COR-L47 (cell line): ENCODE data around the gene ARHGEF18.
"Not testable (repeated sequence)": the region's sequence is repeated elsewhere in the genome, so short reads cannot be mapped to it uniquely, and the experiment has no call there.

ENCODE experiments used
- DNase-seq: peaks from one replicate; lab custom pipeline; 2025; lab: John Stamatoyannopoulos, UW

Gene ARHGEF18

DNA sequence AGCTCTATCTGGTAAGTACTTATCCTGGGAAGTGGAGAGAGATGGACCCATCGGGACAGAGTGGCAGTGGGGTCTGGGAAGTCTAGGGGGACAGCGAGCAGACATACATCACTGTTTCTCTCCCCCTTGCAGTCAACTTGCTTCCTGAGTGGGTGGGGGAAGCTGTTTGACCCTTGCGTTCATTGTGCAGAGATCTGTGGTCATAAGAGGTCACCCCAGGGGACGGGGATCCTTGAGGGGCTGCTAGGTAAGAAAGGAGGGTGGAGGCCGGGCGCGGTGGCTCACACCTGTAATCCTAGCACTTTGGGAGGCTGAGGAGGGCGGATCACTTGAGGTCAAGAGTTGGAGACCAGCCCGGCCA is 474 bp downstream of the ARHGEF18 start:
- no peak for DNase-seq

DNA sequence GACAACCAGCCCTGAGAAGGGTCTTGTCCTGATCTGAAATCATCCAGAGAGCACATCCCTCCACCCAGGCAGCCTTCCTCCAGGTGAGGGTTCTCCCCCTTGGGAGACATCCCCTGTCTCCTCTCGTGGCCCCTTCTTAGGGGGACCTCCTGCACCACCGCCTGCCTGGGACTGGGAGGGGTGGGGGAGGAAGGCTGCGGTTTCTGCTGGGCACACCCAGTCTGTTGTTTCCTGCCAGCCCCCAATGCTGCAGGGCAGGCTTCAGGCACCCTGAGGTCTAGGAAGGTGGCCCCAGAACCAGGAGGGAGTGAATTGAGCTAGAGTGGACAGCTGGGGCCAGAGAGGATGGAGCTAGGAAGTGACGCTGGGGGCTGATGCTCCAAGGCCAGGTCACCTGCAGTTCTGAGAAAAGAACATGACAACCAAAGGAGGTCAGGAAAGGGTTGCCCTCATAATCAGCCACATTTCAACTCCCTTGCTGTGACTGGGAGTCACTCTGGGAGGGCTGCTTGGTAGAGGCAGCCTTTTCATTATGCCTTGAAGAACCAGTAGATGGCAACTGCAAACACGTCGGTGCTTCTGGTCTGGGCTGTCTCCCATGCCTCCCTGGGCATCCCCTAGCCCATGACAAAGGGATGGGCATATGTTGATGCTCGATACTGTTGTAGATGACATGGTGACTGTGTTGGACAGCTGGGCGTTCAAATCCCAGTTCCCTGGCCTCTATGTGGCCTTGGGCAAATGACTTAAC is 1.4 kb downstream of the ARHGEF18 start:
- DNase-seq: no peak

DNA sequence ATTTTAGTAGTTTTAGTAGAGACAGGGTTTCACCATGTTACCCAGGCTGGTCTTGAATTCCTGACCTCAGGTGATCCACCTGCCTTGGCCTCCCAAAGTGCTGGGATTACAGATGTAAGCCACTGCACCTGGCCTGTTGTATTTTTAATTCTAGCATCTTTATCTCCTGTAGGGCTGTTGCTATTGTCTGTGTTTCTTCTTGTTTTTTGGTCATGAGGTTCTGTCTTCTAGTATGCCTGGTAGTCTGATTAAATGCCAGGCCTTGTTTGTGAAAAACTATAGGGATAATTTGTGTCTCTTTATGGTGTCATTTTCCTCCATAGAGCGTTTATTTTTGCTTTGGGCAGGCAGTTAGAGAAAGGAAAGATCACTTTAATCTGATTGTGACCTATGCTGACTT is 3.1 kb downstream of the ARHGEF18 start:
- no peak for DNase-seq

DNA sequence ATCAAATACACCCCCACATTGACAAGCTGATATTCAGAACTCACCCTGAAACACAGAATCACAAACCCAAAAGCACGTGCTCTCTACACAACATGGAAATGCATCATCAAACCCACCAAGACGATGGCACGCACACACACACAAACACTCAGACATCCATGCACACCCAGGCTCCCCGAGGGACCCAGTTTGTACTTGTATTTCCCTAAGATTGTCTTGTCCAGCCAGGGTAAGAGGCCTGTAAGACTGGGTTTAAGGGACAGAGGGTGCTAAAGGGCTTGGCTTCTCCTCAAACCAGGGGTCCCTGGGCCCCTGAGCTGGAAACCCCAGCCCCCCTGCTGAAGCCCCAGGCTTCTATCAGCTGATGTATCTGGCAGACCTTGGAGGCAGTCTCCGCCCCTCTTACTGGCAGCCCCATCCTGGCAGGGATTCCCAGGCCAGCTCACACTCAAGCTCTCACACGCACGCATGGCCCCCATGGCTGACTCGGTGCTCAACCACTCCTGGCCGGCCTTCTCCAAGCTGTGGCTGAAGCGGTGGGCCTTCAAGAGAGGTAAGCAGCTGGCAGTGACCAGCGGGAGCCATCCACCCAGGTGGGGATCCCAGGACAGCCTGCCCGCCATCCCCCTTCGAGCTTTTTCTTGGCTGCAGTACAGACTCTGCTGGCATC is 6.5 kb downstream of the ARHGEF18 start:
- no peak for DNase-seq

DNA sequence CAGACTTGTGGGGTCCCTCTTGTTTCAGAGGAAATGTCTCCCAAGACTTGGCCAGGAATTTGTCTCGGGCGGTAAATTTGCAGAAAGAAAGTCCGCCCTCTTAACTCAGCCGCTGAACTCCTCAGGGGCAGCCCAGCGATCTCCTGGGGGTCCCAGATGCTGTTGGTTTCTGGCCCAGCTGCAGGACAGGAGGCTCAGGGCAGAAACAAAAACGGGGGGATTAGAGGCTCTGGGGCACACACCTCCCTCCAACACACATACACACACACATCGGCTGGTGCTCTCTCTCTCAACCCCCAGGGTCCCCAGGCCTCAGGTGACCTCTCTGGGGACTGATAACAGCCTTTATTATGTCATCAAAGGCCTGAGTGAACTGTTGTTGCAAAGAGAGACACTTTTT is 7.1 kb downstream of the ARHGEF18 start:
- DNase-seq: no peak

DNA sequence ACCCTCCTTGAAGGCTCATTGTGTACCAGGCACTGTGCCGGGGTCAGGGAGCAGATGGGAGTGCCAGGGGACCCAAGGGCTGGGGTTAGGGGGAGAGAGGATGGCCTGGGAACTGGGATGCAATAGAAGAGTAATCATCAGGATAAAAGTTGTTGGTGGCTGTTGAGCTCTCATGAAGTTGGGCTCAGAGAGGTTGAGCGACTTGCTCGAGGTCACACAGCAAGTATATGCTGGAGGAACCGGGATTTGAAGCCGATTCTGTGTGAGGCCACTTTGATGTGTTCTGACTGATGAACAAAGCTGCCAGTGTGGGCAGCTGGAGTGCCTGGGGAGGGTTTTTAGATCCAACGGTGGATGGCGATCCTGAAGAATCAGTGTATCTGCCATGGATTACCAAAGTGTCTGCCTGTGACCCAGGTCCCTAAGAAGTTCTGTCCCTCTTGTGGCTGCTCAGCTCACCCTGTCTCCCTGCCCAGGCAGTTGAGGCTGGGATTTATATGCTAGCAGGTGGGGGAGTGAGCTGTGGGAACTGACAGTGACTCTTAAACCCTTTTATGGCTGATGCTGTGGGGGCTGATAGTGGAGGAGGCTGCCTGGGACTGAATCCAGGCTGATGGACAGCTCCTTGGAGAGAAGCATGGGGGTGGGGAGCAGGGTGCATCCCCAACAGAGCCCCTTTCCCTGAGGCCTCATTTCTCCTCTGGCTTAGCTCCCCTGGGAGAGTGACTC is 8.3 kb downstream of the ARHGEF18 start:
- no peak for DNase-seq

DNA sequence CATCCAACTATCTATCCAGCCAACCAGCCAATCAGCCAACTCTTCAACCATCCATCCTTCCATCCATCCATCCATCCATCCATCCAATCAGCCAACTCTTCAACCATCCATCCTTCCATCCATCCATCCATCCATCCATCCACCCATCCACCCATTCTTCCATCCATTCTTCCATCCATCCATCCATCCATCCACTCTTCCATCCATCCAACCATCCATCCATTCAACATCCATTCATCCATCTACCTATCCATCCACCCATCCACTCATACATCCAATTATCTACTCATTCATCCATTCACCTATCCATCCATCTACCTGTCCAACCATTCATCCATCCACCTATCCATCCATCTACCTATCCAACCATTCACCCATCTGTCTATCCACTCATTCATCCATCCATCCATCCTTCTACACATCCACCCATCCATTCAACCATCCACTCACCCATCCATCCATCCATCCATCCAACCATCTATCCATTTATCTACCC is 9.4 kb downstream of the ARHGEF18 start:
- DNase-seq: no peak

DNA sequence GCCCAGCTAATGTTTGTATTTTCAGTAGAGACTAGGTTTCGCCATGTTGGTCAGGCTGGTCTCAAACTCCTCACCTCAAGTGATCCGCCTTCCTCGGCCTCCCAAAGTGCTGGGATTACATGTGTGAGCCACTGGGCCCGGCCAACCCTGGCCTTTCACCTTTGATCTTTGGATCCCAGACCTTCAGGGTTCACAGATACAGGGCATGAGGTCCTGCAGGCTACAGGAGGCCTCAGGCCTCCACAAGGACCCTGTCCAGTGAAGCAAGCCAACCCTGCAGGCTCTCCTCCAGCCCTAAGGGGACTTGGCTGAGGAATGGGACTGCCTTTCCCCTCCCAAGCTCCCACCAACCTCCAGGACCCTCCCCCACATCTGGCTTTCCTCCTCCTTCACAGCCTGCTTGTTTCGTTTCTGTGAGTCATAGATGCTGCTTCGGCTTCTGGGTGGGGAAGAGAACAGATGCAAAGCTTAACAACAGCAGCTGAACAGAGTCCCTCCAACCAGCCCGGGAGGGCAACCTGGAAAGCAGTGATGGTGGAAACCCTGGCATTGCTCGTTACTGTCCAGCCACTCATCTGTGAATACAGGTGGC is 11.8 kb downstream of the ARHGEF18 start:
- DNase-seq: no peak

DNA sequence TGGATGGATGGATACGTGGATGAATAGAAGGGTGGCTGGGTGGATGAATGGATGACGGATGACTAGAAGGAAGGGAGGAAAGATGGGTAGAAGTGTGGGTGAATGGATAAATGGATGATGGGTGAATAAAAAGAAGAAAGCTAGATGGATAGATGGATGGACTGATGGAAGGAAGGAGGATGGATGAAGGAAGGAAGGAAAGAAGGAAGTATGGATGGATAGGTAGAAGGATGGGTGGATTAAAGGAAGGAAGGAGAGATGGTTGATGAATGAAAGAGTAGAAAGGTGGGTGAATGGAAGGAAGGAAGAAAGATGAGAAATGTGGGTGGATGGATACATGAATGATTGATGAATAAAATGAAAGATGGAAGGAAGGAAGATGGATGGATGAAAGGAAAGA is 14.5 kb downstream of the ARHGEF18 start:
- no peak for DNase-seq

DNA sequence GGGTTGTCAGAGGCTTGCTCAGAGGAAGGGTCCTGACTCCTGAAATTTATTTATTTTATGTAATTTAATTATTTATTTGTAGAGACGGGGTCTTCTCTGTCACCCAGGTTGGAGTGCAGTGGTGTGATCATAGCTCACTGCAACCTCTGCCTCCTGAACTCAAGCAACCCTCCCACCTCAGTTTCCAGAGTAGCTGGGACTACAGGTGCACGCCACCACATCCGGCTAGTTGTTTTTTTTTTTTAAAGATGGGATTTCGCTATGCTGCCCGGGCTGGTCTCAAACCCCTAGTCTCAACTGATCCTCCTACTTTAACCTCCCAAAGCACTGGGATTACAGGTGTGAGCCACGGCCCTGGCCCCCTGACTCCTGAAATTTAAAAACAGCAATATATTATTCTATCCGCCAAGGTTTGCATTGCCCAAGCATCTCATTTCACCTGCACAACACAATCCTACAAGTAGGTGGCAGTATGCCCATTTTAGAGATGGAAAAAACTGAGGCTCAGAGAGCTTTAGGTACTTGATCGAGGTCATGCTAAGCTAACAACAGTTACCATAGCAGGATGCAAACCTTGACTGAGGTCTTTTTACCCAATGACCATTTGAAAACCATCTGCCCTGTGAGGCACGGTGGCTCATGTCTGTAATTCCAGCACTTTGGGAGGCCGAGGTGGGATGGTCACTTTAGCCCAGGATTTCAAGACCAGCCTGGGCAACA is 18.1 kb downstream of the ARHGEF18 start:
- no peak for DNase-seq

DNA sequence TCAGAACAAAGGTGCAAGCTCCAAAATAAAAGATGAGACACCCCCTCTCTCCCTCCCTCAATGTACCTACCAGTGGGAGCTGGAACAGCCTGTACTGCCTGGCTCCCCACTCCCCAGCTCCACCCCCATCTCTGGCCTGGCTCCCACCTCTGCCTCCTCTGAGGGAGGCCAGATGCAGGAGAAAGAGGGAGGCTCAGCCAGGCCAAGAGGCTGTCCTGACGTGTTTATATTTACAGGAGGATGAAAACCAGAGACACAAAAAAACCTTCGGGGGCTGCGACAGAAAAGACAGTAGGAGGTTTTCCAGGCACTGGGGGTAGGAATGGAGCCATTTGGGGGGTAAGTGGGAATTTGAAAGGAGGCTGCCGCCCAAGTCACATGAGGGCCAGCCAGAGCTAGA is 19.7 kb downstream of the ARHGEF18 start:
- no peak for DNase-seq

DNA sequence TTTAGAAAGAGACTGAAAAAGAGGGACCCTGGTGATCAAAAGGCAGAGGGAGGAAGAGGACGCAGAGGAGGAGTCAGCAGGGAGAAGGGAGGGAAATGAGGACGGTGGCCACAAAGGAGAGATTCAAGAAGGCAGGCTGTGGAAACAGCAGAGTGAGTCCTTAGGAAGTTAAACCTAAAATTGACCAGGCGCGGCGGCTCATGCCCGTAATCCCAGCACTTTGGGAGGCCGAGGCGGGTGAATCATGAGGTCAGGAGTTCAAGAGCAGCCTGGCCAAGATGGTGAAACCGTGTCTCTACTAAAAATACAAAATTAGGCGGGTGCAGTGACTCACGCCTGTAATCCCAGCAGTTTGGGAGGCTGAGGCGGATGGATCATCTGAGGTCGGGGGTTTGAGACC is 20.1 kb downstream of the ARHGEF18 start:
- not testable (repeated sequence) for DNase-seq

DNA sequence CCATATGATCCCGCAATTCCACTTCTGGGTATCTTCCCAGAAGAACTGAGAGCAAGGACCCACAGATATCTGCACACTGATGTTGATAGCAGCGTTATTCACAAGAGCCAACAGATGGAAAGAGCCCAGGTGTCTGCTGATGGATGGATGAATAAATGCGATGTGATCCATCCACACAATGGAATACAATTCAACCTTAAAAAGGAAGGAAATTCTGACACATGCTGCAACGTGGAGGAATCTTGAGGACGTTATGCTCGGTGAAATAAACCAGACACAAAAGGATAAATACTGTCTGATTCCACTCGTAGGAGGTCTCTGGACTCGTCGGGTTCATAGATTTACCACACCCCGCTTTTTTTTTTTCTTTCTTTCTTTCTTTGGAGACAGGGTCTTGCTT is 21.8 kb downstream of the ARHGEF18 start:
- no peak for DNase-seq

DNA sequence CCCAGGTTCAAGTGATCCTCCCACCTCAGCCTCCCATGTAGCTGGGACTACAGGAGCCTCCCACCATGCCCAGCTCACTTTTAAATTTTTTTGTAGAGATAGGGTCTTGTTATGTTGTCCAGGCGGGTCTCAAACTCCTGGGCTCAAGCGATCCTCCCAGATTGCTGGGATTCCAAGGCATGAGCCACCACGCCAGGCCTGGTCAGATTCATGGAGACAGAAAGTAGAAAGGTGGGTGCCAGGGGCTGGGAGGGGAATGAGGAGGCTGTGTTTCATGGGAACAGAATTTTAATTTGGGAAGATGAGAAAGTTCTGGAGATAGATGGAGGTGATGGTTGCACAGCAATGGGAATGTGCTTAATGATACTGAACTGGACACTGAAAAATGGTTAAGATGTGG is 22.3 kb downstream of the ARHGEF18 start:
- no peak for DNase-seq

DNA sequence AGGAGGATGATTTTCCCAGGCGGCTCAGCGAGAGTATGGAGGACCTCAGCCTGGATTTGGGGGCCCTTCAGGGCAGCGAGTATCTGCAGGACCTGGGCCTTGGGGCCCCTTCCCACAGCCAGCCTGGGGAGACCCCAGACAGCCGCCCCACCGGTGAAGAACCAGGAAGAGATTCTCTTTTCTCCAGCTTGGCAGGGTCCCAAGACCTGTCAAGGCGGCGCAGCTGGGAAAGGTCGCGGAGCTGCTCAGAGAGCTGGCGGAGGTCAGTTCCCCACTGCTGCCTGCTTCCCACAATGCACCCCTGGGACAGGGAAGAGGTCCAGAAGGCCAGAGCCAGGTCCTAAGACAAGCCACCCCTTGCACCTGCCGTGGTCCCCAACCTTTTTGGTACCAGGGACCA is 24.1 kb downstream of the ARHGEF18 start:
- DNase-seq: no peak

DNA sequence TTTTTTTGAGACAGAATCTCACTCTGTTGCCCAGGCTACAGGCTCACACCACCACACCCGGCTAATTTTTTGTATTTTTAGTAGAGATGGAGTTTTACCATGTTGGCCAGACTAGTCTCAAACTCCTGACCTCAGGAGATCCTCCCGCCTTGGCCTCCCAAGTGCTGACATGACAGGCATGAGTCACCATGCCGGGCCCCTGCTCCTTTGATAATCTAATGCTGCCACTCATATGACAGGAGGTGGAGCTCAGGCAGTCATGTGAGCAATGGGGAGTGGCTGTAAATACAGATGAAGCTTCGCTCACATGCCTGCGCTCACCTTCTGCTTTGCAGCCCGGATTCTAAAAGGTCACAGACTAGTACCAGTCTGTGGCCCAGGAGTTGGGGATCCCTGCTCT is 25.1 kb downstream of the ARHGEF18 start:
- DNase-seq: no peak

DNA sequence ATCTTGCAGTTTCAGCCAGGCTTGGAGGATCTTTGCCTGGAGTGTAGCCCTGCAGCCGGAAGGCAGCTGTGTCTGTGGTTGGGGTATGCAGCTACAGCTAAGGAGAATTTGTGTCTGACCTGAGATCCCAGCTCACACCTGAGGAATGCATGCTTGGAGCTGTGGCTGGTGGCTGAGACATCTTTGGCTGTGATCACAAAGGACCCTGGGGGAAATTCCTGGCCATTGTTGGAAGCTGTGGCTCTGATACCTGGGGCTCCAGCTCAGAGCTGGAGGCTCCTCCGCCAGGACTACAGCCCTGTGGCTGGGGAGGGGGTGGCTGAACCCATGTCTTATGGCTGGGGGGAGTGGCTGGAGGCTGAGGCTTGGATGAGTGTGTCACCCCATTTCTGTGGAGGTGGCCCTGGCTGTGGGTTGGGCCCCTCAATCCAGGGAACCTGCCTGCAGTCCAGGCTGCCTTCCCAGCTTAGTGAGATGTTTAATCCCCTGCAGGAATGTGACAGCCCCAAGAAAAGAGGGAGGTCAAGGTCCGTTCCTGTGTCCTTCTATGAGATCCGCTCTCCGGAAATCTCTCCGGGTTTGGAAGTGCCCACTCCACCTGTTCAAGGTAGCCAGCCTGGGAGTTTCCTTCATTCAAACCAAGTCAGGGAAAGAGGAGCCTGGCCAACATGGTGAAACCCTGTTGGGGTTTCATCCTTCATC is 27.6 kb downstream of the ARHGEF18 start:
- no peak for DNase-seq

DNA sequence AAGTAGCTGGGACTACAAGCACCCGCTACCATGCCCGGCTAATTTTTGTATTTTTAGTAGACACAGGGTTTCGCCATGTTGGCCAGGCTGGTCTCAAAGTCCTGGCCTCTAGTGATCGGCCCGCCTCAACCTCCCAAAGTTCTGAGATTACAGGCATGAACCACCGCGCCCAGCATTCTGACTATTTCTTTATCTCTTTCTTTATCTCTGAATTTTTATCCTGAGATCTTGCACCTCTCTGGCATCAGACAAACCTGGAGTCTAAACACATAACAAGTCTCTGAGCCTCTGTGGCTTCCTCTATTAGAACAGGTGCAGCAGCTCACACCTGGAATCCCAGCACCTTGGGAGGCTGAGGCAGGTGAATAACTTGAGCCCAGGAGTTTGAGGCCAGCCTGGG is 28.5 kb downstream of the ARHGEF18 start:
- no peak for DNase-seq

DNA sequence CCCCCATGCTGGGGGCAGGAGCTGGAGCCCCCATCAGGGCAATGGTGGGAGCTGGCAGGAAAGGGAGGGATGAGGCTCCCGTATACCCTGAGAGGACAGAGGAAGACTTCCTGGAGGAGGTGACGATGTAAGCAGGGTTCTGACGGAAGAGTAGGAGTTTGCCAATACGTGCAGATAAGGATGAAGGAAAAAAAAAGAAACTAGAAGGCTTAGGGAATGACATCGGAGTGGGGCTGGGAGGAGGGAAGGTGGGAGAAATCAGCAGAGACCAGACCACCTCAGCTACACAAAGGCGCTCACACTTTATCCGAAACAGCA is 32.3 kb downstream of the ARHGEF18 start:
- DNase-seq: no peak

DNA sequence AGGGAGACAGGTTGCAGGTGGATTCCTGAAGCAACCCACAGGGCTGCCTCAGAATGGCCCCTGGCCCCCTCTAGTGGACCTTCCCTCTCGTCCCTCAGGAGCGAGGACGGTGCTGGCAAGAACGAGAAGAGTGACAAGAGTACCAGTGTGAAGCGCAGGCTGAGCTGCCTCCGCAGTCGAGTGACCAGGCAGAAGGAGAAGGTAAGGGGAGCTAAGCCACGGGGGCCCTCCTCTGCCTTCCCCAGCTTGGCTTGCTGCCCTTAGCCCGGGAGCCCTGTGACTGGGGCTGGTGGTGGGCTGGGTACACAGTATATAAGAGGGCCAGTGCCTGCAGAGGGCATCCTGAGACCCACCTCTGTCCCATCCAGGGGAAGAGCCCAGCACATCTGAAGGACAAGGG is 34.0 kb downstream of the ARHGEF18 start:
- DNase-seq: no peak

DNA sequence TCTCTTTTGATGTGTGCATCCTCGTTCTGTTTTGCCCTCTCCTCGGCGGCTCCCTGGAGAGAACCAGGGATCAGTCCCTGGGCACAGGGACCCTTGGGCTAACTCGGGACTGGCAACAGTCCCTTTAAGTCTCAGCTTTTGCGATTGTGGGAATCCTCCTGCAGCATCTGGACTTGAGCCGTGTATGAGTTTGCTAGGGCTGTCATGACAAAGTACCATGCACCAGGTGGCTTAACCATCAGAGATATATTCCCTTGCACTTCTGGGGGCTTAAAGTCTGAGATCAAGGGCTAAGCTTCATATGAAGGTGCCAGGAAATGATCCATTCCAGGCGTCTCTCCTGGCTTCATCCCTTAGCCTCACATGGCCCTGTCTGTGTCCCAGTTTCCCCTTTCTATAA is 34.5 kb downstream of the ARHGEF18 start:
- DNase-seq: no peak

DNA sequence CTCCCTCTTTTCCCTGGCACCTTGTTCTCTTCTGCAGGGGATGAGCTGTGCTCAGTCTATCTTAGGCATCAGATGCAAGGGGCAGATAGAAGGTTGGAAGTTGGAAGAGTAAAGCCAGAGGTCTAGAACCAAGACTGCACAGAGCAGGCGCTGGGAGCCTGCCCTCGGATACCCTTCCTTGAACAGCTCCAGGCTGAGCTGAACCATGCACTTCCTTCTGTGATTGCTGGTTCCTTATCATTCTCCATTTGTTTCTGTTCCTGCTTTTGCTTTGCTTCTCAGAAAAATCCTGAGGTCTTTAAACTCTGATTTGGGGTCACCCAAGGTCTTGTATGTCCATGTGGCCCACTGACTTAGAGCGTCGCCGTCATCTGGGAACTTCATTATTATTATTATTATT is 36.3 kb downstream of the ARHGEF18 start:
- no peak for DNase-seq
